HepG2 (cell line): Measurements from ENCODE around the gene THEMIS.

Experiments
- ARID3A ChIP-seq: IDR thresholded peaks from 2 replicates; pipeline ENCODE4 v1.6.1; 2012; ENCODE audit warnings: low read depth, low read length, improper control_type of control experiment
- ATF3 ChIP-seq: sonication (generic); formaldehyde crosslinking; IDR thresholded peaks from 2 replicates; pipeline ENCODE4 v1.4.0; 2020; ENCODE audit warnings: missing genetic modification reagents
- CTCF ChIP-seq: sonication (generic); formaldehyde crosslinking; IDR thresholded peaks from 2 replicates; pipeline ENCODE4 v1.5.0; 2020; ENCODE audit warnings: mild to moderate bottlenecking, missing genetic modification reagents, moderate library complexity
- DNMT1 ChIP-seq: sonication (generic); formaldehyde crosslinking; IDR thresholded peaks from 2 replicates; pipeline ENCODE4 v1.5.1; 2020; ENCODE audit warnings: mild to moderate bottlenecking, missing genetic modification reagents
- HNF1A ChIP-seq, 2 experiments: sonication (generic) in 1 of 2; formaldehyde crosslinking in 1 of 2; IDR thresholded peaks; 2 replicates each; pipeline versions ENCODE4 v1.4.0 to v1.6.1; 2016 to 2020; ENCODE audit warnings: borderline replicate concordance in 1 of 2, low read depth in 1 of 2, mild to moderate bottlenecking in 1 of 2, missing genetic modification reagents in 1 of 2
- MATR3 ChIP-seq: sonication (generic); formaldehyde crosslinking; IDR thresholded peaks from 2 replicates; pipeline ENCODE4 v1.4.0; 2020; ENCODE audit warnings: missing genetic modification reagents
- POLR2A ChIP-seq, 2 experiments: IDR thresholded peaks; 2 replicates each; pipeline ENCODE4 v1.6.1; 2011; ENCODE audit warnings: low read depth in 2 of 2, low read length in 2 of 2, mild to moderate bottlenecking in 1 of 2, moderate library complexity in 1 of 2; ENCODE audit not compliant: insufficient read depth in 1 of 2
- YY1 ChIP-seq: IDR thresholded peaks from 2 replicates; pipeline ENCODE4 v1.6.1; 2011; ENCODE audit warnings: low read length, low read depth, moderate library complexity, mild to moderate bottlenecking; ENCODE audit not compliant: insufficient read depth, insufficient replicate concordance
- ZBTB3 ChIP-seq: sonication (generic); formaldehyde crosslinking; IDR thresholded peaks from 2 replicates; pipeline ENCODE4 v1.4.0; 2020; ENCODE audit warnings: low read depth, mild to moderate bottlenecking, moderate library complexity, missing genetic modification reagents, borderline replicate concordance
- ZNF33B ChIP-seq: sonication (generic); formaldehyde crosslinking; IDR thresholded peaks from 2 replicates; pipeline ENCODE4 v1.5.1; 2020; ENCODE audit warnings: mild to moderate bottlenecking, missing genetic modification reagents
- ZNF580 ChIP-seq: IDR thresholded peaks from 2 replicates; pipeline ENCODE4 v1.6.1; 2016; ENCODE audit warnings: low read depth, borderline replicate concordance
- ZZZ3 ChIP-seq: sonication (generic); formaldehyde crosslinking; IDR thresholded peaks from 2 replicates; pipeline ENCODE4 v1.4.0; 2020; ENCODE audit warnings: missing genetic modification reagents, mild to moderate bottlenecking, borderline replicate concordance

- TF ChIP-seq MATR3 (CRISPR knock-in tag): no peak
- no peak for TF ChIP-seq ARID3A
- no peak for TF ChIP-seq CTCF (CRISPR knock-in tag)
- TF ChIP-seq HNF1A (IDR thresholded peaks at IDR 0.05; ENCODE audit: low read depth): no peak
- TF ChIP-seq HNF1A (CRISPR knock-in tag; IDR thresholded peaks at IDR 0.05; ENCODE audit: borderline replicate concordance): no peak
- no peak for TF ChIP-seq DNMT1 (CRISPR knock-in tag)
- TF ChIP-seq YY1: no peak
- TF ChIP-seq ATF3 (CRISPR knock-in tag): no peak
- no peak for TF ChIP-seq ZNF580 (CRISPR knock-in tag)
- no peak for TF ChIP-seq ZNF33B (CRISPR knock-in tag)
- TF ChIP-seq POLR2A (IDR thresholded peaks at IDR 0.05; ENCODE audit: insufficient read depth in 1 of 2, low read depth in 2 of 2, low read length in 2 of 2): no peak
- no peak for TF ChIP-seq ZBTB3 (CRISPR knock-in tag)
- no peak for TF ChIP-seq ZZZ3 (CRISPR knock-in tag)
Measured at GRCh38 chr6:127821431-127821830, 79.4 kb downstream of the THEMIS start.
